Transverse colon (tissue), 4 donors: ENCODE measurements around the gene STARD10. TPM values are rescaled to one million over a fixed set of nuclear protein-coding genes. Genes with fewer than 3 reads are reported as not detected.

ENCODE experiments used
- DNase-seq: peaks from one replicate; pipeline ENCODE4 v3.0.0-alpha.2; 2019
- H3K27ac ChIP-seq, 4 donors: fragments of 200-600 bp; sonication (generic); 2 replicates each; pipeline ENCODE4 v1.5.1; 2016 to 2018; ENCODE audit warnings: inconsistent platforms in 4 of 4
- H3K27me3 ChIP-seq: fragments of 200-600 bp; sonication (generic); 2 replicates; pipeline ENCODE4 v1.5.1; 2017; ENCODE audit warnings: inconsistent platforms
- H3K36me3 ChIP-seq, 4 donors: fragments of 200-600 bp; sonication (generic); 2 replicates each; pipeline ENCODE4 v1.5.1; 2017 to 2019; ENCODE audit warnings: inconsistent platforms in 4 of 4
- H3K4me1 ChIP-seq, 4 donors: fragments of 200-600 bp; sonication (generic); 2 replicates each; pipeline ENCODE4 v1.5.1; 2017 to 2020; ENCODE audit warnings: inconsistent platforms in 4 of 4
- H3K4me3 ChIP-seq, 4 donors: fragments of 200-600 bp; sonication (generic); 1 replicate in 1 of 4; 2 replicates in 3 of 4; pipeline versions ENCODE4 v1.5.1 to v1.6.1; 2017 to 2019; ENCODE audit warnings: inconsistent platforms in 4 of 4
- H3K9me3 ChIP-seq, 2 donors: fragments of 200-600 bp; sonication (generic); 2 replicates each; pipeline ENCODE4 v1.5.1; 2017 to 2019; ENCODE audit warnings: inconsistent platforms in 2 of 2
- EP300 ChIP-seq: sonication (generic); formaldehyde crosslinking; IDR thresholded peaks from one replicate; pipeline ENCODE4 v1.6.1; 2017; ENCODE audit warnings: antibody characterized with exemption, low read depth
- POLR2A ChIP-seq: fragments of 450-650 bp; IDR thresholded peaks from one replicate; pipeline ENCODE4 v1.6.1; 2016; ENCODE audit warnings: antibody characterized with exemption, mild to moderate bottlenecking, moderate library complexity
- POLR2AphosphoS5 ChIP-seq, 3 donors: sonication (generic); formaldehyde crosslinking; IDR thresholded peaks; one replicate each; pipeline ENCODE4 v1.6.1; 2016; ENCODE audit warnings: antibody characterized with exemption in 3 of 3
- WGBS, 2 donors: methylation state at CpG; one replicate each; pipeline ENCODE4 v1.1.5; 2018; ENCODE audit warnings: low coverage in 1 of 2; 5-methylcytosine and 5-hydroxymethylcytosine counted together
- in situ Hi-C, 4 donors: fragments of 200-750 bp; cut with MboI; loops; one replicate each; pipeline versions ENCODE4 v1.15.0 to v1.15.1; 2017; ENCODE audit warnings: low sequenced_read_pairs in 3 of 4, low pct_ligation_motif_present in 1 of 4, low pct_unique_long_range_greater_than_20kb in 1 of 4
- intact Hi-C: fragments of 100-400 bp; cut with DNase I; formaldehyde crosslinking; loops from one replicate; pipeline ENCODE4 v1.15.1; 2023; ENCODE audit warnings: low total_unique reads
- total RNA-seq, 4 donors: library from RNA; depleted of rRNA; stranded (reverse); fragments of >200 nt; gene quantifications; one replicate each; pipeline ENCODE4 v1.1.0, GENCODE V29; 2016
- TF ChIP-seq, protein P1 (sequence below), 5 experiments: fragments of 200-600 bp in 3 of 5; fragments of 450-650 bp in 2 of 5; sonication (generic) in 3 of 5; IDR thresholded peaks; 1 replicate in 2 of 5; 2 replicates in 3 of 5; pipeline ENCODE4 v1.5.1; 2016 to 2017; ENCODE audit warnings: antibody characterized with exemption in 5 of 5, inconsistent platforms in 3 of 5, mild to moderate bottlenecking in 2 of 5, moderate library complexity in 1 of 5

STARD10 gene
- total RNA-seq, 4 donors from 2014 or later = 82.7 to 714 (median 225) TPM

DNA sequence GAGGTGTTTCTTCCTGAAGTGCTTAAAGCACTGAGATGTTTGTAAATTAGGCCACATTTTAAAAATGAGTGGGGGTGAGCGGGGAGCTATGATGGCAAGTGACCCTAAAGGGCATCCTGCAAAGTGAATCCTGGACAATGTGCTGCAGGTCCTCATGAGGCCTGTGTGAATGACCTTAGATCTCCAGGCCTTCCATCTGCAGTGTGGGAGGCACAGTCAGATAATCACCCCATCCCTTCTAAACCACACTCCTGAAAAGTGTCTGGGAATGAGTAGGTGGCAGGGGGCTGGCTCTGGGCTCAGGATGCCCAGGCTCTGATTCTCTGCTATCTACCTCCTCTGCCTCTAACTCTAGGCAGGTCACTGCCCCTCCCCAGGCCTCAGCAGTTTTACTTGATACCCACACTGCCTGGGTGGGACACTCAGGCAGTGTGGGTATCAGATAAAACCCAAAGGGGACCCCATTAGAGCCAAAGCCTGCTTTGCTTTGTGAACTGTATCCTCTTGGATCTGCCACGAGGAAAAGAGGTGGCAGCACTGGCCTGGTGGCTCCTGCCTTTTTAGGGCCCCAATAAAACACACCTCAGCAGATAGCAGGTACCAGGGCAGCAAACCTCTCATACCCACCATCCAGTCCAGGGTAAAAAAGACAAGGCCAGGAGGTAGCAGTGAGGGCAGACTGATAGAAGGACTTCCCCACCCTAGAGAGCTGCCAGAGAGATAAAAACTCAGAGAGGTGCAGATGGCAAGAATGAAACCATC lies 10.5 kb downstream of the STARD10 start:
- no peaks in the 10 kb centered on the region for H3K27me3 ChIP-seq
- in situ Hi-C loops = no loop called here
- H3K4me3 ChIP-seq = no peak overlapping the region
- WGBS, 2 donors = 73% methylated on average over 2 of the region's 2 CpGs; no CpG with 5 or more reads in 1 of the 2 donors
- peak overlapping the region; percentile 85 to 93 (median 88) for H3K27ac ChIP-seq
- no peaks in the 10 kb centered on the region for H3K36me3 ChIP-seq
- H3K9me3 ChIP-seq = no peaks in the 10 kb centered on the region
- TF ChIP-seq POLR2A (no peak), EP300 (no peak), POLR2AphosphoS5 (IDR thresholded peaks at IDR 0.05) (no peak)
- TF ChIP-seq, protein P1, sequence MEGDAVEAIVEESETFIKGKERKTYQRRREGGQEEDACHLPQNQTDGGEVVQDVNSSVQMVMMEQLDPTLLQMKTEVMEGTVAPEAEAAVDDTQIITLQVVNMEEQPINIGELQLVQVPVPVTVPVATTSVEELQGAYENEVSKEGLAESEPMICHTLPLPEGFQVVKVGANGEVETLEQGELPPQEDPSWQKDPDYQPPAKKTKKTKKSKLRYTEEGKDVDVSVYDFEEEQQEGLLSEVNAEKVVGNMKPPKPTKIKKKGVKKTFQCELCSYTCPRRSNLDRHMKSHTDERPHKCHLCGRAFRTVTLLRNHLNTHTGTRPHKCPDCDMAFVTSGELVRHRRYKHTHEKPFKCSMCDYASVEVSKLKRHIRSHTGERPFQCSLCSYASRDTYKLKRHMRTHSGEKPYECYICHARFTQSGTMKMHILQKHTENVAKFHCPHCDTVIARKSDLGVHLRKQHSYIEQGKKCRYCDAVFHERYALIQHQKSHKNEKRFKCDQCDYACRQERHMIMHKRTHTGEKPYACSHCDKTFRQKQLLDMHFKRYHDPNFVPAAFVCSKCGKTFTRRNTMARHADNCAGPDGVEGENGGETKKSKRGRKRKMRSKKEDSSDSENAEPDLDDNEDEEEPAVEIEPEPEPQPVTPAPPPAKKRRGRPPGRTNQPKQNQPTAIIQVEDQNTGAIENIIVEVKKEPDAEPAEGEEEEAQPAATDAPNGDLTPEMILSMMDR (IDR thresholded peaks at IDR 0.05) = no peak
- H3K4me1 ChIP-seq = peaks cover 40 to 85% (median 76%) of the 10 kb centered on the region in 4 donors
- intact Hi-C loops = no loop called here
- DNase-seq = peak; percentile 56

GRCh38 chr11:72782081-72782920 lies 11.5 kb downstream of the STARD10 start:
- Histone ChIP-seq H3K4me1 (peaks cover 45 to 85% (median 77%) of the 10 kb centered on the region in 4 donors), H3K27ac (peak overlapping the region; percentile 85 to 93 (median 88)), H3K36me3 (no peaks in the 10 kb centered on the region), H3K27me3 (no peaks in the 10 kb centered on the region), H3K4me3 (peak overlapping the region; percentile 53 to 91 (median 67)), H3K9me3 (no peaks in the 10 kb centered on the region)
- TF ChIP-seq EP300 = no peak
- peak; percentile 42 to 73 (median 68) for TF ChIP-seq POLR2AphosphoS5 (IDR thresholded peaks at IDR 0.05)
- peak; percentile 79 for TF ChIP-seq POLR2A
- intact Hi-C loops = no loop called here
- WGBS, 2 donors = 37% methylated on average over 14 of the region's 14 CpGs; no CpG with 5 or more reads in 1 of the 2 donors
- in situ Hi-C loops = no loop called here
- DNase-seq = peak; percentile 74

- H3K4me1 ChIP-seq = peaks cover 53 to 85% (median 77%) of the 10 kb centered on the region in 4 donors
- WGBS, 2 donors = 1% methylated on average over 23 of the region's 89 CpGs; no CpG with 5 or more reads in 1 of the 2 donors
Measured at GRCh38 chr11:72781313-72782080, 12.3 kb downstream of the STARD10 start.

DNA sequence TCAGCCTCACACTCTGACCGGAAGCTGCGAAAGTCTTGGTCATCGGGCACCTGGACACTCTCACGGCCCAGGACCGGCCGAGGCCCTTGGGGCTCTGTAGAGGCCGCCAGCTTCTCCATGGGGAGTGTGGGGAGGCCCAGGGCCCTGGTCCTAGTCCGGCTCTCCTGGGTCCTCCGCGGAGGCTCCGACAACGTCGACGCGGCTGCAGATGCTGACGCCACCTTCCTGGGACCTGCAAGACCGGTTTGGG lies 12.9 kb downstream of the STARD10 start:
- Histone ChIP-seq H3K4me1 (peaks cover 51 to 85% (median 73%) of the 10 kb centered on the region in 4 donors), H3K27me3 (no peaks in the 10 kb centered on the region), H3K27ac (peak overlapping the region; percentile 85 to 93 (median 88)), H3K9me3 (no peaks in the 10 kb centered on the region), H3K4me3 (peak overlapping the region; percentile 54 to 91 (median 76)), H3K36me3 (no peaks in the 10 kb centered on the region)
- TF ChIP-seq POLR2A (peak; percentile 43), POLR2AphosphoS5 (IDR thresholded peaks at IDR 0.05) (peak in 1 of 3 donors; percentile 20), EP300 (no peak)
- TF ChIP-seq, protein P1 (IDR thresholded peaks at IDR 0.05) = no peak
- 27% methylated on average over 7 of the region's 17 CpGs; no CpG with 5 or more reads in 1 of the 2 donors for WGBS, 2 donors
- DNase-seq = peak; percentile 66
- in situ Hi-C loops = no loop called here
- intact Hi-C loops = no loop called here

More at GRCh38 chr11:72781313-72782080, 12.3 kb downstream of the STARD10 start:
- Histone ChIP-seq H3K27ac (peak overlapping the region; percentile 85 to 93 (median 88)), H3K36me3 (no peaks in the 10 kb centered on the region), H3K9me3 (no peaks in the 10 kb centered on the region), H3K27me3 (no peaks in the 10 kb centered on the region), H3K4me3 (peak overlapping the region; percentile 54 to 91 (median 76))
- TF ChIP-seq POLR2A = no peak
- no peak for TF ChIP-seq EP300
- no peak for TF ChIP-seq POLR2AphosphoS5 (IDR thresholded peaks at IDR 0.05)
- TF ChIP-seq, protein P1 (IDR thresholded peaks at IDR 0.05) = no peak
- peak; percentile 64 for DNase-seq
- in situ Hi-C loops (no loop called here), intact Hi-C loops (no loop called here)
